ENCODE data around the gene ADAMTS20. TPM values are rescaled to one million over a fixed set of nuclear protein-coding genes. Genes with fewer than 3 reads are reported as not detected.

ADAMTS20 gene
- total and polyA plus RNA-seq, 10 of the 15 experiments (the other 5 are each of a cell fraction or from before 2014, with no cell fraction given), result 0.33 TPM; not detected in 9

- TF ChIP-seq E4F1 (IDR thresholded peaks at IDR 0.05; ENCODE audit: borderline replicate concordance, partially characterized antibody) (no peak), IRF5 (IDR thresholded peaks at IDR 0.05; ENCODE audit: borderline replicate concordance) (no peak), TCF12 (IDR thresholded peaks at IDR 0.05; ENCODE audit: low read depth, low read length) (no peak), NRF1 (conservative IDR thresholded peaks at IDR 0.05; ENCODE audit: low read depth, low read length) (no peak), SKIL (IDR thresholded peaks at IDR 0.05; ENCODE audit: low read depth, poor library complexity, severe bottlenecking) (no peak)
Observed at GRCh38 chr12:43551279-43551970, 578 bp downstream of the ADAMTS20 start (continued).

All from GM12878 (cell line).